ENCODE measurements around the gene MRAS.

MRAS gene

DNA sequence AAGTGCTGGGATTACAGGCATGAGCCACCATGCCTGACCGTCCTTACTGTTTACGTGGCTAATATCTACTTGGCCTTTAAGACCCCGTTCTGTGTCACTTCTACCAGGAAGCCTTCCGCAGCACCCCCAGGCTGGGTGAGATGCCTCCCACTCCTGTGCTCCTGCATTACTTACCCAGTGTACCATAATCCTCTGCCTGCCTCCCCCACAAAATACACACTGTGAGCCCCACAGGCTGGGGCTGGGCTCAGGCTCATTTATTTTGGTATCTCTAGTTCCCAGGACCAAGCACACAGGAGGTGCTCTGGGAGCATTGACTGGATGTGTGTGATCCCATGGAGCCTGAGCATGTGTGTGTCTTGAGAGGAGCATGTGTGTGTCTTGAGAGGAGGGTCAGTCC, 14.9 kb downstream of the MRAS start:
- Histone ChIP-seq H3K27me3 (replicated peaks; ENCODE audit: control insufficient read depth, insufficient read depth, low read length) (peaks cover 4% of the 10 kb centered on the region), H3K4me3 (replicated peaks; ENCODE audit: low read depth, low read length) (no peak overlapping the region), H3K36me3 (ENCODE audit: control insufficient read depth, insufficient read depth, low read length) (no peaks in the 10 kb centered on the region)
- TF ChIP-seq, protein P1, sequence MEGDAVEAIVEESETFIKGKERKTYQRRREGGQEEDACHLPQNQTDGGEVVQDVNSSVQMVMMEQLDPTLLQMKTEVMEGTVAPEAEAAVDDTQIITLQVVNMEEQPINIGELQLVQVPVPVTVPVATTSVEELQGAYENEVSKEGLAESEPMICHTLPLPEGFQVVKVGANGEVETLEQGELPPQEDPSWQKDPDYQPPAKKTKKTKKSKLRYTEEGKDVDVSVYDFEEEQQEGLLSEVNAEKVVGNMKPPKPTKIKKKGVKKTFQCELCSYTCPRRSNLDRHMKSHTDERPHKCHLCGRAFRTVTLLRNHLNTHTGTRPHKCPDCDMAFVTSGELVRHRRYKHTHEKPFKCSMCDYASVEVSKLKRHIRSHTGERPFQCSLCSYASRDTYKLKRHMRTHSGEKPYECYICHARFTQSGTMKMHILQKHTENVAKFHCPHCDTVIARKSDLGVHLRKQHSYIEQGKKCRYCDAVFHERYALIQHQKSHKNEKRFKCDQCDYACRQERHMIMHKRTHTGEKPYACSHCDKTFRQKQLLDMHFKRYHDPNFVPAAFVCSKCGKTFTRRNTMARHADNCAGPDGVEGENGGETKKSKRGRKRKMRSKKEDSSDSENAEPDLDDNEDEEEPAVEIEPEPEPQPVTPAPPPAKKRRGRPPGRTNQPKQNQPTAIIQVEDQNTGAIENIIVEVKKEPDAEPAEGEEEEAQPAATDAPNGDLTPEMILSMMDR (IDR thresholded peaks at IDR 0.05; ENCODE audit: insufficient read depth, low read length, poor library complexity, severe bottlenecking): no peak
- DNase-seq (ENCODE audit: extremely low read depth, insufficient read length): no peak

GRCh38 chr3:138364356-138365252, 16.2 kb downstream of the MRAS start:
- DNase-seq (ENCODE audit: extremely low read depth, insufficient read length): no peak
- TF ChIP-seq, protein P1 (IDR thresholded peaks at IDR 0.05; ENCODE audit: insufficient read depth, low read length, poor library complexity, severe bottlenecking): no peak
- H3K27me3 ChIP-seq (replicated peaks; ENCODE audit: control insufficient read depth, insufficient read depth, low read length): peaks cover 8% of the 10 kb centered on the region
- H3K4me3 ChIP-seq (replicated peaks; ENCODE audit: low read depth, low read length): no peak overlapping the region
- no peaks in the 10 kb centered on the region for H3K36me3 ChIP-seq (ENCODE audit: control insufficient read depth, insufficient read depth, low read length)

DNA sequence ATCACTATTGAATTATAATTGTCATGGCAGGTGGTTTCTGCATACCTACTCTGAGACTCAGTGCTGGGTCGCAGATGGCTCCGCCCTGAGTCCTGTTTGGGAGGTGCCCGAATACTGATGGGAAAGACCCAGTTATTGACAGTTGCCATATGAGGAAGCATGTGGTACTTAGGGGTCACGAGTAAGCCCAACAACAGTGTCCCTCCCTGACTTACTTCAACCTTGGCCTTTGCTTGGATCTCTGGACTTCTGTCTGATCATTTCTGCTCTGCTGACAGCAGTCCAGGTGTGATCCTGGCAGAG, 16.8 kb downstream of the MRAS start:
- peaks cover 8% of the 10 kb centered on the region for H3K27me3 ChIP-seq (replicated peaks; ENCODE audit: control insufficient read depth, insufficient read depth, low read length)
- TF ChIP-seq, protein P1 (IDR thresholded peaks at IDR 0.05; ENCODE audit: insufficient read depth, low read length, poor library complexity, severe bottlenecking): no peak
- no peak for DNase-seq (ENCODE audit: extremely low read depth, insufficient read length)
- H3K36me3 ChIP-seq (ENCODE audit: control insufficient read depth, insufficient read depth, low read length): no peaks in the 10 kb centered on the region
- no peak overlapping the region for H3K4me3 ChIP-seq (replicated peaks; ENCODE audit: low read depth, low read length)

GRCh38 chr3:138366006-138366759, 17.8 kb downstream of the MRAS start:
- Histone ChIP-seq H3K36me3 (ENCODE audit: control insufficient read depth, insufficient read depth, low read length) (no peaks in the 10 kb centered on the region), H3K4me3 (replicated peaks; ENCODE audit: low read depth, low read length) (no peak overlapping the region), H3K27me3 (replicated peaks; ENCODE audit: control insufficient read depth, insufficient read depth, low read length) (peaks cover 8% of the 10 kb centered on the region)
- TF ChIP-seq, protein P1 (IDR thresholded peaks at IDR 0.05; ENCODE audit: insufficient read depth, low read length, poor library complexity, severe bottlenecking): no peak
- no peak for DNase-seq (ENCODE audit: extremely low read depth, insufficient read length)

- no peaks in the 10 kb centered on the region for H3K36me3 ChIP-seq (ENCODE audit: control insufficient read depth, insufficient read depth, low read length)
- TF ChIP-seq, protein P1 (IDR thresholded peaks at IDR 0.05; ENCODE audit: insufficient read depth, low read length, poor library complexity, severe bottlenecking): no peak
- no peak for DNase-seq (ENCODE audit: extremely low read depth, insufficient read length)
- no peak overlapping the region for H3K4me3 ChIP-seq (replicated peaks; ENCODE audit: low read depth, low read length)
- peaks cover 8% of the 10 kb centered on the region; the same call in 1 of the 2 replicates for H3K27me3 ChIP-seq (replicated peaks; ENCODE audit: control insufficient read depth, insufficient read depth, low read length)
Measured at GRCh38 chr3:138367326-138367850, 19.0 kb downstream of the MRAS start.

All from GM06990 (cell line).